HepG2 (cell line): ENCODE data around the gene FLYWCH1. TPM values are rescaled to one million over a fixed set of nuclear protein-coding genes. Genes with fewer than 3 reads are reported as not detected.

ENCODE experiments used
- CEBPZ ChIP-seq: IDR thresholded peaks from 2 replicates; pipeline ENCODE4 v1.6.1; 2012; ENCODE audit warnings: low read length, improper control_type of control experiment
- KDM1A ChIP-seq: IDR thresholded peaks from 2 replicates; pipeline ENCODE4 v1.6.1; 2016; ENCODE audit warnings: missing compliant biosample characterization
- MEF2D ChIP-seq: sonication (generic); formaldehyde crosslinking; IDR thresholded peaks from 2 replicates; pipeline ENCODE4 v1.5.1; 2020; ENCODE audit warnings: mild to moderate bottlenecking, missing genetic modification reagents
- NCOR1 ChIP-seq: fragments of 200-600 bp; sonication (generic); IDR thresholded peaks from 2 replicates; pipeline ENCODE4 v1.7.0; 2017; ENCODE audit warnings: antibody characterized with exemption, low read length, borderline replicate concordance
- PCBP2 ChIP-seq: fragments of 200-400 bp; formaldehyde crosslinking; optimal IDR thresholded peaks from 2 replicates; pipeline ENCODE3; 2018; ENCODE audit warnings: low read length, low read depth; ENCODE audit not compliant: poor library complexity, severe bottlenecking
- POLR2A ChIP-seq, 2 experiments: IDR thresholded peaks; 2 replicates each; pipeline ENCODE4 v1.6.1; 2011; ENCODE audit warnings: low read depth in 2 of 2, low read length in 2 of 2, mild to moderate bottlenecking in 1 of 2, moderate library complexity in 1 of 2; ENCODE audit not compliant: insufficient read depth in 1 of 2
- TAF1 ChIP-seq: sonication (generic); formaldehyde crosslinking; IDR thresholded peaks from 2 replicates; pipeline ENCODE4 v1.4.0; 2020; ENCODE audit warnings: missing genetic modification reagents
- WIZ ChIP-seq: sonication (generic); formaldehyde crosslinking; IDR thresholded peaks from 2 replicates; pipeline ENCODE4 v1.5.1; 2020; ENCODE audit warnings: mild to moderate bottlenecking, missing genetic modification reagents
- ZNF460 ChIP-seq: sonication (generic); formaldehyde crosslinking; IDR thresholded peaks from 2 replicates; pipeline ENCODE4 v1.5.1; 2020; ENCODE audit warnings: missing genetic modification reagents, mild to moderate bottlenecking, borderline replicate concordance
- ZNF672 ChIP-seq: sonication (generic); formaldehyde crosslinking; IDR thresholded peaks from 2 replicates; pipeline ENCODE4 v1.8.1; 2022; ENCODE audit warnings: missing genetic modification reagents
- ZNF770 ChIP-seq: sonication (generic); formaldehyde crosslinking; IDR thresholded peaks from 2 replicates; pipeline ENCODE4 v1.5.0; 2020; ENCODE audit warnings: mild to moderate bottlenecking, missing genetic modification reagents
- ZSCAN21 ChIP-seq: sonication (generic); formaldehyde crosslinking; IDR thresholded peaks from 2 replicates; pipeline ENCODE4 v1.8.0; 2022; ENCODE audit warnings: mild to moderate bottlenecking, missing genetic modification reagents, moderate library complexity, borderline replicate concordance
- polyA plus RNA-seq, 8 experiments: library from polyadenylated mRNA; depleted of rRNA in 3 of 8; stranded (reverse) in 7 of 8; unstranded in 1 of 8; fragments of >200 nt; fragmentation: Illumina TruSeq in 4 of 8; extraction: Trizol in 4 of 8; gene quantifications; 2 replicates each; pipeline versions ENCODE4 v1.2.1 to v1.2.3, GENCODE V29; 2011 to 2016; ENCODE audit warnings: low read depth in 4 of 8, missing spikeins in 1 of 8, mixed read lengths in 1 of 8; ENCODE audit not compliant: insufficient read depth in 1 of 8
- total RNA-seq, 5 experiments: library from RNA; depleted of rRNA; stranded (reverse); fragments of >200 nt; fragmentation: Illumina TruSeq; extraction: Trizol; gene quantifications; 2 replicates each; pipeline ENCODE4 v1.2.3, GENCODE V29; 2016; ENCODE audit warnings: low read depth in 1 of 5
- TF ChIP-seq, protein P1 (sequence below): sonication (generic); formaldehyde crosslinking; IDR thresholded peaks from 2 replicates; pipeline ENCODE4 v1.9.0; 2021; ENCODE audit warnings: missing genetic modification reagents, borderline replicate concordance
- TF ChIP-seq, protein P2 (sequence below): sonication (generic); formaldehyde crosslinking; IDR thresholded peaks from 2 replicates; pipeline ENCODE4 v1.8.0; 2022; ENCODE audit warnings: missing genetic modification reagents, mild to moderate bottlenecking, borderline replicate concordance
- TF ChIP-seq, protein P3 (sequence below): sonication (generic); formaldehyde crosslinking; IDR thresholded peaks from 2 replicates; pipeline ENCODE4 v1.4.0; 2020; ENCODE audit warnings: low read depth, missing genetic modification reagents

Gene FLYWCH1
- total and polyA plus RNA-seq, 2 of the 13 experiments (the other 11 are each of a cell fraction or from before 2014, with no cell fraction given) = 7.3 to 12.4 TPM

DNA sequence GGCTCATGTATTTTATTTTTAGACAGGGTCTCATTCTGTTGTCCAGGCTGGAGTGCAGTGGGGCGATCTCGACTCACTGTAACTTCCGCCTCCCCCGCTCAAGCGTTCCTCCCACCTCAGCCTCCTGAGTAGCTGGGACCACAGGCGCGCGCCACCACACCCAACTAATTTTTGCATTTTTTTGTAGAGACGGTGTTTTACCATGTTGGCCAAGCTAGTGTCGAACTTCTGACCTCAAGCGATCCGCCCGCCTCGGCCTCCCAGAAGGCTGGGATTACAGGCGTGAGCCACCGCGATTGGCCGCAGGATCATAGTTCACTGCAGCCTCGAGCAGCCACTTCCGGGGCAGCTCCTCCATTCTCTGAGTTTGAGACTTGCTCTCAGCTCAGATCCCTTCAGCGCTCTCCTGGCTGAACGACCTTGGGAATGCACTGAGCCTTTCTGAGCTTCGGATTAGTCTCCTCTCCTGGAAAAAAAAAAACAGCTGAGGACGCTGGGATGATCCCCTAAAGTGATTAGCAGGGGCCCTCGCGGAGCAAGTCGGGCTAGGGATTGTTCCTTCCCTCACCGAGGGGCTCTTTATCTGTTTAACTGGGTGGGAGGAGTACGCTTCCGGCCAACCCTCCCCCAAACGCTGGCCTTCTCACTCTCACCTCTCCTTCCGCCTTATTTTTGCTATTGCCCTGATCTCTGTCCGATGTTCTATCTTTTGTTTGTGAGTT lies 69.6 kb downstream of the FLYWCH1 start (continued):
- TF ChIP-seq, protein P1, sequence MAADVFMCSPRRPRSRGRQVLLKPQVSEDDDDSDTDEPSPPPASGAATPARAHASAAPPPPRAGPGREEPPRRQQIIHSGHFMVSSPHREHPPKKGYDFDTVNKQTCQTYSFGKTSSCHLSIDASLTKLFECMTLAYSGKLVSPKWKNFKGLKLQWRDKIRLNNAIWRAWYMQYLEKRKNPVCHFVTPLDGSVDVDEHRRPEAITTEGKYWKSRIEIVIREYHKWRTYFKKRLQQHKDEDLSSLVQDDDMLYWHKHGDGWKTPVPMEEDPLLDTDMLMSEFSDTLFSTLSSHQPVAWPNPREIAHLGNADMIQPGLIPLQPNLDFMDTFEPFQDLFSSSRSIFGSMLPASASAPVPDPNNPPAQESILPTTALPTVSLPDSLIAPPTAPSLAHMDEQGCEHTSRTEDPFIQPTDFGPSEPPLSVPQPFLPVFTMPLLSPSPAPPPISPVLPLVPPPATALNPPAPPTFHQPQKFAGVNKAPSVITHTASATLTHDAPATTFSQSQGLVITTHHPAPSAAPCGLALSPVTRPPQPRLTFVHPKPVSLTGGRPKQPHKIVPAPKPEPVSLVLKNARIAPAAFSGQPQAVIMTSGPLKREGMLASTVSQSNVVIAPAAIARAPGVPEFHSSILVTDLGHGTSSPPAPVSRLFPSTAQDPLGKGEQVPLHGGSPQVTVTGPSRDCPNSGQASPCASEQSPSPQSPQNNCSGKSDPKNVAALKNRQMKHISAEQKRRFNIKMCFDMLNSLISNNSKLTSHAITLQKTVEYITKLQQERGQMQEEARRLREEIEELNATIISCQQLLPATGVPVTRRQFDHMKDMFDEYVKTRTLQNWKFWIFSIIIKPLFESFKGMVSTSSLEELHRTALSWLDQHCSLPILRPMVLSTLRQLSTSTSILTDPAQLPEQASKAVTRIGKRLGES (CRISPR knock-in tag) = no peak
- peak; percentile 60 for TF ChIP-seq TAF1 (CRISPR knock-in tag)
- TF ChIP-seq NCOR1 = peak; percentile 25; the same call in 1 of the 2 replicates
- TF ChIP-seq WIZ (CRISPR knock-in tag) = no peak
- TF ChIP-seq ZNF770 (CRISPR knock-in tag) = peak; percentile 60; the same call in 1 of the 2 replicates
- TF ChIP-seq, protein P2, sequence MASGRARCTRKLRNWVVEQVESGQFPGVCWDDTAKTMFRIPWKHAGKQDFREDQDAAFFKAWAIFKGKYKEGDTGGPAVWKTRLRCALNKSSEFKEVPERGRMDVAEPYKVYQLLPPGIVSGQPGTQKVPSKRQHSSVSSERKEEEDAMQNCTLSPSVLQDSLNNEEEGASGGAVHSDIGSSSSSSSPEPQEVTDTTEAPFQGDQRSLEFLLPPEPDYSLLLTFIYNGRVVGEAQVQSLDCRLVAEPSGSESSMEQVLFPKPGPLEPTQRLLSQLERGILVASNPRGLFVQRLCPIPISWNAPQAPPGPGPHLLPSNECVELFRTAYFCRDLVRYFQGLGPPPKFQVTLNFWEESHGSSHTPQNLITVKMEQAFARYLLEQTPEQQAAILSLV (CRISPR knock-in tag) = 0 out of 2 replicates have a peak, but pooled peaks have one; percentile 17
- no peak for TF ChIP-seq CEBPZ
- peak; percentile 99 for TF ChIP-seq ZNF460 (CRISPR knock-in tag)
- TF ChIP-seq ZNF672 (CRISPR knock-in tag) = no peak
- TF ChIP-seq POLR2A (IDR thresholded peaks at IDR 0.05; ENCODE audit: insufficient read depth in 1 of 2, low read depth in 2 of 2, low read length in 2 of 2) = peak; percentile 58
- TF ChIP-seq, protein P3, sequence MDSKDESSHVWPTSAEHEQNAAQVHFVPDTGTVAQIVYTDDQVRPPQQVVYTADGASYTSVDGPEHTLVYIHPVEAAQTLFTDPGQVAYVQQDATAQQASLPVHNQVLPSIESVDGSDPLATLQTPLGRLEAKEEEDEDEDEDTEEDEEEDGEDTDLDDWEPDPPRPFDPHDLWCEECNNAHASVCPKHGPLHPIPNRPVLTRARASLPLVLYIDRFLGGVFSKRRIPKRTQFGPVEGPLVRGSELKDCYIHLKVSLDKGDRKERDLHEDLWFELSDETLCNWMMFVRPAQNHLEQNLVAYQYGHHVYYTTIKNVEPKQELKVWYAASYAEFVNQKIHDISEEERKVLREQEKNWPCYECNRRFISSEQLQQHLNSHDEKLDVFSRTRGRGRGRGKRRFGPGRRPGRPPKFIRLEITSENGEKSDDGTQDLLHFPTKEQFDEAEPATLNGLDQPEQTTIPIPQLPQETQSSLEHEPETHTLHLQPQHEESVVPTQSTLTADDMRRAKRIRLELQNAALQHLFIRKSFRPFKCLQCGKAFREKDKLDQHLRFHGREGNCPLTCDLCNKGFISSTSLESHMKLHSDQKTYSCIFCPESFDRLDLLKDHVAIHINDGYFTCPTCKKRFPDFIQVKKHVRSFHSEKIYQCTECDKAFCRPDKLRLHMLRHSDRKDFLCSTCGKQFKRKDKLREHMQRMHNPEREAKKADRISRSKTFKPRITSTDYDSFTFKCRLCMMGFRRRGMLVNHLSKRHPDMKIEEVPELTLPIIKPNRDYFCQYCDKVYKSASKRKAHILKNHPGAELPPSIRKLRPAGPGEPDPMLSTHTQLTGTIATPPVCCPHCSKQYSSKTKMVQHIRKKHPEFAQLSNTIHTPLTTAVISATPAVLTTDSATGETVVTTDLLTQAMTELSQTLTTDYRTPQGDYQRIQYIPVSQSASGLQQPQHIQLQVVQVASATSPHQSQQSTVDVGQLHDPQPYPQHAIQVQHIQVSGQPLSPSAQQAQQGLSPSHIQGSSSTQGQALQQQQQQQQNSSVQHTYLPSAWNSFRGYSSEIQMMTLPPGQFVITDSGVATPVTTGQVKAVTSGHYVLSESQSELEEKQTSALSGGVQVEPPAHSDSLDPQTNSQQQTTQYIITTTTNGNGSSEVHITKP = no peak; the same call in 1 of the 2 replicates
- TF ChIP-seq KDM1A (CRISPR knock-in tag) = peak; percentile 72; the same call in 1 of the 2 replicates
- TF ChIP-seq PCBP2 = no peak
- TF ChIP-seq ZSCAN21 = 0 out of 2 replicates have a peak, but pooled peaks have one; percentile 39
- TF ChIP-seq MEF2D (CRISPR knock-in tag) = peak; percentile 66; the same call in 1 of the 2 replicates
